Skeletal muscle cell (primary cell): Measurements from ENCODE around the gene ZNF581.

Experiments used
- DNase-seq: peaks from one replicate; pipeline ENCODE4 v3.0.0-alpha.2; 2010; ENCODE audit warnings: low read depth
- H3K4me3 ChIP-seq: 2 replicates; pipeline ENCODE4 v1.5.1; 2011; ENCODE audit warnings: low read depth, mild to moderate bottlenecking, control low read depth, low read length, moderate library complexity

Gene ZNF581

GRCh38 chr19:55674841-55675660 lies 31.6 kb downstream of the ZNF581 start, which contains the start of gene EPN1:
TSS of gene EPN1 (plus strand) at chr19:55675226. CDS start at chr19:55678628, 3,402 bp downstream.
- peak within 1 kb of the TSS; percentile 55 for H3K4me3 ChIP-seq
- peak; percentile 86 for DNase-seq

GRCh38 chr19:55675661-55676354 lies 32.4 kb downstream of the ZNF581 start:
- peak overlapping the region; percentile 55 for H3K4me3 ChIP-seq
- no peak for DNase-seq

- DNase-seq = no peak
- peak overlapping the region; percentile 55 for H3K4me3 ChIP-seq
Measured at GRCh38 chr19:55676383-55676782, 32.9 kb downstream of the ZNF581 start.

- DNase-seq = no peak
- no peak overlapping the region for H3K4me3 ChIP-seq
Measured at GRCh38 chr19:55676889-55677505, 33.5 kb downstream of the ZNF581 start.

- H3K4me3 ChIP-seq = no peak overlapping the region
- no peak for DNase-seq
Measured at GRCh38 chr19:55677572-55678028, 34.2 kb downstream of the ZNF581 start.

- no peak for DNase-seq
- no peak overlapping the region for H3K4me3 ChIP-seq
Measured at GRCh38 chr19:55678121-55678671, 34.7 kb downstream of the ZNF581 start.

- DNase-seq = no peak
- no peak overlapping the region for H3K4me3 ChIP-seq
Measured at GRCh38 chr19:55679343-55680257, 36.2 kb downstream of the ZNF581 start.

GRCh38 chr19:55680339-55681130 lies 37.1 kb downstream of the ZNF581 start:
- no peak for DNase-seq
- no peak overlapping the region for H3K4me3 ChIP-seq

GRCh38 chr19:55681131-55682092 lies 38.0 kb downstream of the ZNF581 start:
- no peak overlapping the region for H3K4me3 ChIP-seq
- DNase-seq = no peak

- no peak overlapping the region for H3K4me3 ChIP-seq
- DNase-seq = no peak
Measured at GRCh38 chr19:55683449-55684261, 40.2 kb downstream of the ZNF581 start.

- no peak overlapping the region for H3K4me3 ChIP-seq
- DNase-seq = no peak
Measured at GRCh38 chr19:55684946-55685681, 41.7 kb downstream of the ZNF581 start.

GRCh38 chr19:55685776-55686175 lies 42.3 kb downstream of the ZNF581 start:
- H3K4me3 ChIP-seq = no peak overlapping the region

GRCh38 chr19:55686311-55687050 lies 43.0 kb downstream of the ZNF581 start:
- H3K4me3 ChIP-seq = no peak overlapping the region
- no peak for DNase-seq

More at GRCh38 chr19:55685776-55686175, 42.3 kb downstream of the ZNF581 start:
- no peak for DNase-seq

- no peak overlapping the region for H3K4me3 ChIP-seq
- no peak for DNase-seq
Measured at GRCh38 chr19:55687281-55688201, 44.1 kb downstream of the ZNF581 start.
